Inferior parietal cortex (tissue), 1 donor: ENCODE data around the gene KCTD17.

Experiments used
- DNase-seq: peaks from one replicate; pipeline ENCODE4 v3.0.0-alpha.2; 2016; ENCODE audit errors: extremely low spot score

Gene KCTD17

DNA sequence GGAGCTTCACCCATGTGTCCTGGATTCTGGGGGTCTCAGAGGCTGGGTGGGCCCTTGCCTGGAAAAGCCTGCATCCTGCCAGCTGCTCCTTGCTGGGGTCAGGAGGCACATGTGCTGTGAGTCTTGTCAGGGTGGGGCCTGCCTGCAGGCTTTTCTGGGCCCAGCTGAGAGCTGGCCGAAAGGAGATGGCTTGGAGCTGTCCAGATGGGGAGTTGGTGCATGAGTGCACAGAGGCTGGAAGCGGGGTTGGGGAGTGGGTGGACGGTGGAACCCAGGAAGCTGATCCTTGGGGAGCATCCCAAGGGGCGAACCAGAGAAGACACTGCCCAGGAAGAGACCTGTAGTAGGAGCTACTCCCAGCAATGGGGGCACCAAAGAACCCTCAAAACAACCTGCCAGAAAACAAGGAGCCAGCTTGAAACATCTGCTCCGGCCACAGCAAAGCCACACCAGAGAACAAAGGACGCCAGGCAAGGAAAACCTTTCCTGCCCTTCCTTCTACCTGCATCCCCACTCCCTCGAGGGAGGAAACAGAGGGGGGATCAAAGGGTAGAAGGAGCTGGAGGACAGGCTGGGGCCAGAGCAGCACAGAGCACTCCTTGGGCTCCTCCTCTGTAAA lies 8.2 kb upstream of the KCTD17 start:
- DNase-seq: no peak

DNA sequence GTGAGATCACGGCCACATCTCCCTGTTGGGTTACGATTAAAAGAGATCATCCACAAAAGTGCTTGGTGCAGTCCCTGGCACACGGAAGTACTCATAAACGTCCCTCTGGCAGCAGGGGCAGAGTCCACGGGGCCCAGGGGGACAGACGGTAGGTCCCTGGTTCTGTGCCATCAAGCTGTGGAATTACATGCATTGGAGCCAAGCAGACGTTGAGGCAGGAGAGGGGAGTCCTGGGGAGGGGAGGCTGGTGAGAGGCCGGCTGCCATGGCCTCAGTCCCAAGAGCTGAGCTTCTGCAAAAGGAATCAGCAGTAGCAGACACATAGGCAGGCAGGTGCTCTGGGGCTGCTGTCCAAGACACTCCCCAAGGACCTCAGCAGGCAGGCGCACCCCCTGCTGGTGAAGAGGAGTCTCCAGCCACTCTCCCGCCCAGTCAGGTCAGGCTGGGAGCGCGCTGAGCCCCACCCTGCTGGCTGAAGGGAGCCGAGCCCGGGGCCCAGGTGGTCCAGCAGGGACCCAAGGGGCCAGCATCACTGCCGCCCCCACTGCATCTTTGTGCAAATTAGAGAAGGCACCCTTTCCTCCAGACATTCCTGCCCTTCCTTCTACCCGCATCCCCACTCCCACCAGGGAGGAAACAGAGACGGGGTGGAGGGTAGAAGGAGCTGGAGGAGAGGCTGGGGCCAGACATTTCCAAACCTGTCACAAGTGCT lies 7.6 kb upstream of the KCTD17 start:
- DNase-seq: no peak

DNA sequence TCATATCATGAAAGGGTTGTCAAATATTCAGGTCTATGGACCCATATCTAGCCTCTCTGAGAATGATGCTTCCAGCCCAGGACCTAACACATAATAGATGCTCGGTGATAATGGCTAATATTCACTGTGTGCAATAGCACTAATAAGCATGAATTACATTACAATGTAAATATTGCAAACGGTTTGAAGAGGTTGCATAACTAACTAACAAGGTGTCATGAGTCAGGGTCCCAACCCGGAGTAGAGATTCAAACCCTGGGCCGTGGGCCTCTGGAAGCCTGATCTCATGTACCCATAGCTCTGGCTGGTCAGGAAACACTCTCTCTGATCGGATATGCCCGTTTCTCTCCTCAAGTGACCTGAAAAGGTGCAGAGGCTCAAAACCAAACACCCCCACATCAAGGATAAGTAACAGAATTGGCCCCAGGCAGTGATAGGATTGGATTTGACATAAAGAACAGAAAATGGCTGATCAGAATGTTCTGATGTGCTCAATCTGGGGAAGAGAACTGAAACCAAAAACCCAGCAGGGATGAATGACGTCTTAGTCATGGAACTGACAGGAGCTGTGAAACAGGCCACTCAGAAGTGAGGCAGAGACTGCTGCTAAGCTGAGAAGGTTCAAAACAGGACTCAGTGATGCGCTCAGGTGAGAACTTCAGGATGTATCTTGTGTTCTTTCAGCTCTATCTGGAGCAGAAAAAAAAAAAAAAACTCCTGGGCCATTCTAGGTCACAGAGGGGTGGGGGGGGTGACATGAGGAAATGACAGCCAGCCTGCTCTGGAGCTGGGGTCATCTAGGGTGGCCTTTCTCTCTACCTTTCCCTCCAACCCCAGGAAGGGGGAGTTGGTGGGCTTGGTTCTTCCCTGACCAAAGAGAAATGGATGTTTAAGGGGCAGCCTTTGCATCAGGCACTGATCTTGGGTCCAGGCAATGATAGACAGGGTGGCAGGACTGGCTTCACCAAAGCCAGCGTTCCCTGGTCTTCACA lies 6.6 kb upstream of the KCTD17 start:
- DNase-seq: no peak

DNA sequence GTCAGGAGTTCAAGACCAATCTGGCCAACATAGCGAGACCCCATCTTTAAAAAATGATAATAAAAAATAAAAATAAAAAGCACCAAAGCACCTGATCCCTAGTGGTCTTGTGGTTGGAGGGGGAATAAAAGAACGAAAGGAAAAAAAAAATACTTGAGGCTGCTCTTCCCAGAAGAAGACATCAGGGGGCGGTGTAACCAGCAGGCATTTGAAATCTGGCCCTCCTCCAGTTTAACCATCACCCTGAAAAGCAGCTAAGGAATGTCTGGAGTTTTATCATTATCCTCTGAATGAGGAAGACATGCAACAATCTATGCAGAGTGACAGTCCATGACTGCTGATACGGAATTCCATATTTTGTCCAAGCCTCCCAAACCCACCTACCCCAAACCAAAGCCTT lies 5.6 kb upstream of the KCTD17 start:
- no peak for DNase-seq

DNA sequence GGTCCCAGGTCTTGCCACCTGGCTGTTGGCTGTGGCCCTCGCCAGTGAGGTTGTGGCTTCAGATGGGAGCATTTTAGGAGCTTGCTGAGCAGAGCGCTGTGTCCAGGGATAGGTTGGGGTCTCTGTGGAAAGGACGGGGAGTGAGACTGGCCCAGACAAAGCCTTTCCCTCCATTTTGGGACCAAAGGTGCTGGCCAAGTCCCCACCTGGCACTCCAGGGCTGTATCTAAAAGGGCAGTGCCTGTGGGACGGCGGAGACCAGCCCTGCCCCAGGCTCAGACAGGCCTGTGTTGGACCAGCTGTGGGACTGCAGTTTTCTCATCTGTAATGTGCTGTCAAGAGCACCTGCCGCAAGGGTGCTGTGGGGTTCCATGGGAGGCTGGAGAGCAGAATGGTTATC lies 5.0 kb upstream of the KCTD17 start:
- no peak for DNase-seq

DNA sequence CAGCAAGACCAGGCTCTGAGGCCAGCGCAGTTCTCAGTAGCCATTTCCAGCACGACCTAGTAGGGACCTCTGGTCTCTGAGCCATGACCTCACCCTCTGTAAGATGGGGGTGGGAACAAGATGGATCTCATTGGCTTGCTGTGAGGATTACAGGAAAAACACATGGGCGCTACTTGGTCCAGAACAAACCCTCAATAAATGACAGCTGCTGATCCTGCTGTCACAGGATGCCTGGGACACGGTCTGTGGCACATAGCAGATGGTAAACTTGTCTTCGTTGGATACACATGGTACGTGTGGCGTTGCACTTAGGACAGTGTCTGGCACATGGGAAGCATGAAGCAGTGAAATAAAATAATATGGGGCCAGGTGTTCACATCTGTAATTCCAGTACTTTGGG lies 4.5 kb upstream of the KCTD17 start:
- no peak for DNase-seq

DNA sequence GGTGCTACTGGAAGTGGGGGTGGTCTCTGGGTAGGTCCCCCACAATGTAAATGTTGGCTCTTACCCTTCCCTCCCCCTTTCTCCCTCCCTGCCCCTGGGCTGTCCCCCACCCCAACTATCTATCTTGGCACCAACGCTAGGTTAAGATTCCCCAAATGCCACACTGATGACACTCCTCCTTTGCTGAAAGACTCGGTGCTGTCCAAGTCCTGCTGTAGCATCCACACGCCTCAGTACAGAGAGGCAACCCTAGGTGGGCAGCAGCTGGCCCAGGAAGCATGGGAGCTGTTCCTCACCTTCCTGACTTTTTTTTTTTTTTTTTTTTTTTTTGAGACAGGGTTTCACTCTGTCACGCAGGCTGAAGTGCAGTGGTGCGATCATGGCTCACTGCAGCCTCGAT lies 3.4 kb upstream of the KCTD17 start:
- DNase-seq: no peak

DNA sequence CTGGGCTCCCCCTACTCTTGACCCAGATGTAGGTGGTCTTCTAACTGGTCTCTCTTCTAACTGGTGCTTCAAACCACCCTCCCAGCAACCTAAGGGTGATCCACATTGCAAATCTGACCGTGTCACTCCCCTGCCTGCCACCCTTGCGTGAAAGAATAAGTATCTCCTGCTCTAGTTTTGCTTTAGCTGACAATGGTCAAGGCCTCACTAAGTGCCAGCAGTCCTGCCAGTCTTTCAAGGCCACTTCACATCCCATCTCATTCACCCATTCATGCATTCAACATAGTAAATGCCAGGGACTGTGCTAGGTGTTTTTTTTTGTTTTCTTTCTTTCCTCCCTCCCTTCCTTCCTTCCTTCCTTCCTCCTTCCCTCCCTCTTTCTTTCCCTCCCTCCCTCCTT lies 2.3 kb upstream of the KCTD17 start:
- DNase-seq: no peak

DNA sequence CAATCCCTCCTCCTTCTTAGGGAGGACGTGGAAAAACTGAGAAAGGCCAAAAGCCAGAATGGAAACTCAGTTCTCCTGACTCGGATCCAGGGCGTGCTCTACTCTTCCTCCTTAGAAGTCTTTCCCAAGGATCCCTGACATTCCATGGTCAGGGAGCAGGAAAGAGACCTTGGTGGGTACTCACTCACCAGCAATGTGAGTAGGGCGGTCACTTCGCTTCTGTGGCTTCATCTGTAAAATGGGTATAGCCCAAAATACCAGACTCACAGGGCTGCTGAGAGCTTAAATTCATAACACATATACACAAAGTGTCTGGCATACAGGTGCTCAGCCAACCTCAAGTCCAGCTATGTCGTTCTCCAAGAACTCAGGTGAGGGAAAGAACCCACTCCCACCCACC lies 629 bp upstream of the KCTD17 start:
- no peak for DNase-seq

DNA sequence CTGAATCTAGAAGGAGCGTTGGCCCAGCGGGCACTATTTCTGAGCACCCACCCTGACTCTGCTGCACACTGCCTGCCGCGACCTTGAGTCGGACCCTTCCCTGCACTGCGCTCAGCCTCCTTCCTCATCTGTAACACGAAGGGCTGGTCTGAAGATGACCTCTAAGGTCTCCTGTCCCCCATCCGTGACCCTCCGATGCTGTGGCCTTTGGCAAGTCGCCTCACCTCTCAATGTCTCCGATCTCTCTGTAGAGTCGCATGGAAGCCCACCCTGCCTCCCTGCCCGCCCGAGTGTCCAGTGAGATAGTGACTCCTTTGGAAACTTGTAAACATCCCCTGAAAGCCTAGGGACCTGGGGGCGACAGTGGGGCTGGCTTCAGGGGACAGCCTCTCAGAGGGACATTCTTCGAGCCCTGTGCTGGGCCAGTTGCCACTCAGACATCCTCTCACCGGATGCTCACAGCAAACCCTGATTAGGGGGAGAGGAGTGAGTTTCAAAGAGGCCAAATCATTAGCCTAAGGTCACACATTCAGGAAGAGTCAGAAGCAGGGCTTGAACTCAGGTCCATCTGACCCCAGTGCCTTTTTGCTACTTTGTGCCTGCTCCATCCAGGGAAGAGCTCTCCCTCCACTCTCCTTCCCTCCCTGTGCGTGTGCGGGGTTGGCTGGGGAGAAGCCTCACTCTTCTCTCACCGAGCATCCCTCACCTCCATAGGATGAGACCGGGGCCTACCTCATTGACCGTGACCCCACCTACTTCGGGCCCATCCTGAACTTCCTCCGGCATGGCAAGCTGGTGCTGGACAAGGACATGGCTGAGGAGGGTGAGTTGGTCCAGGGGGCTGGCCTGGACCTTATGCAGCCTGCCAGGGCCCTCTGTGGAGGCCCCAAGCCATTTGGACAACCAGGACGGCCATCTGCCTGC lies 1.1 kb downstream of the KCTD17 start:
- DNase-seq: no peak

DNA sequence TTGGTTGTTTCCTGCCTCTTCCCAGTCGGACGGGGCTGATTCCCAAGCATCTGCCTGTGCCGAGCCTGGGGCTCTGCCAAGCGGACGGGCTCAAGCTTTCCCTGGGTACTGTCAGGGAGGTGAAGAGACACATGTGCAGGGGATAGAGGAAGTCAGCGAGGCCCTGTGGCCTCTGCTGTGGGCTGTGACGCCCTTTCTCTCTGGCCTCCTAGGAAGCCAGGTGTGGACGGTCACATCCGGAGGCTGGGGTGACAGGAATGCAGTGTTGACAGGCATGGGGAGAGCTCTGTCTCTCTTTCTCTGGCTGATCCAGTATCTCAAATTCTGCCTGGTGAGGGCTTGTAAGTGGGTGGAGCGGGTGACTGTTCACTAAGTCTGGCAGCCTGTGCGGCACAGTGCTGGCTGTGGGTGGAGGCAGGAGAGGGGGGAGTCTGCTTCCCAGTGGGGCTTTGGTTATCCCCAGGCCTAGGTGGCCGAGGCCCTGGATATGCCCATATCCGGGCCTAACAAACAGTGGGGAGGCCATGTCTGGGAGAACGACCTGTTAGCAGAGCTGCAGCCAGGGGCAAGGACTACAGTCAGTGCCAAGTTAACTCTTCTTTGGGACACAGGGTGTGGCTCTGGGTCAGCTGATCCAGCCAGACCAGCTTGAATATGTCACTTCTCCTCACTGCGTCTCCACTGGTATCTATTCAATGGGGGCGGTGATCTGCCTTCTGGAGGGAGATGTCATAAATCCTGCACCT lies 1.9 kb downstream of the KCTD17 start:
- DNase-seq: no peak

DNA sequence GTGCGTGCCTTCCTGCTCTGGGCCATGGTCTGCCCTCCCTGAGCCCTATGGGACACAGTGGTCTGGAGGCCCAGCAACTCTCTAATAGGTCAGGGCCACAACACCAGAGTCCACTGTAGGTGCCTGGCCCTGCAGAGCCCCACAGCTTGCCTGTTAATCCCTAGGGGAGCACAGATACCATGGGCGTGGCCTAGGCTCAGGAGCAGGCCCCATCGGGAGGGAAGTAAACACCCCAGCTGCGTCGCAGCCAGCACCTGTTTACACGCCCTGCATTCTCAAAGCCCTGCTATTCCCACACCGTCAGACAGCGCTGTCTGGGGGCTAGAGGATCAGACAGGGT lies 2.5 kb downstream of the KCTD17 start:
- no peak for DNase-seq

DNA sequence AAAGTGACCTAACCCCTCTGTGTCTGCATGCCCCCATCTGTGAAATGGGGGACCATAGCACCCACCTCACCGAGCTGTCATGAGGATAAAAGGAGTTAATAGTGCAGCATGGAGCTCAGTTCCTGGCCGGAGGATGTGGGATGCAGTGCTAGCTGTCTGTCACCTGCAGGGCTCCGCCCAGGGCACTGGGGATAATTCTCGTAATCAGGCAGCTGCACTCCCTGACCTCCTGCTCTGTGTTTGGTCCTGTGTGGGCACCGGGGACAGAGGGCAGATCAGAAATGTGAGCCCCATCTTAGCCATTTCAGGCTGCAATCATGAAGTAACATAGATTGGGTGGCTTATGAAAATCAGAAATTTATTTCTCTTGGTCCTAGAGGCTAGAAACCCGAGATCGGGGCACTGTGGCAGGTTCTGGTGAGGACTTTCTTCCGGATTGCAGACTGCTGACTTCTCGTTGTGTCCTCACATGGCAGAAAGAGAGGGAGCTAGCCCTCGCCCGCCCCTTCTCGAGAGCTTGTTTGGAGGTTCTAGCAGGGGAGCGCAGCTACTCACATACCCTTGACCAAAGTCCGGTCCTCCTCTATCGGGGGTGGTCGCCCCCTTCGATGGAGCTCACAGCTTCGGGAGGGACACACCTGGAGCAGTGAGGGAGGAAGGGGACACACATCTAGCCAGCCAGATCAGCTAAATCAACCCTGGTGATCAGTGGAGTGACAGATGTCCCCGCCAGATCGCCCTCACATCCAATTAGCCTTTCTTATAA lies 3.2 kb downstream of the KCTD17 start:
- DNase-seq: no peak

DNA sequence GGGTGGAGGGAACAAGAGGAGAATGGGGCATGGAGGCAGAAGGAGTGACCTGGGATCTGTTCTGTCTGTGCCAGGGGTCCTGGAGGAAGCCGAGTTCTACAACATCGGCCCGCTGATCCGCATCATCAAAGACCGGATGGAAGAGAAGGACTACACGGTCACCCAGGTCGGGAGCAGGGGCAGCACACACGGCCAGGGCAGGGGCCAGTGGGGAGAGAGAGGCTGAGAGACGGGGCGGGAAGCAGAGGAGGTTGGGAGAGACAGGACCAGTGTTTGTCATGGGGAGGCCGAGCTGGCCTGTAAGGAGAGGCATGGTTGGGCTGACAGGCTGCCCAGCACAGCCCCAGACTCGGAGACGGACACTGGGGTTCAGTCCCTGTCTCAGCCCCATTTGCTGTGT lies 4.7 kb downstream of the KCTD17 start:
- DNase-seq: no peak

DNA sequence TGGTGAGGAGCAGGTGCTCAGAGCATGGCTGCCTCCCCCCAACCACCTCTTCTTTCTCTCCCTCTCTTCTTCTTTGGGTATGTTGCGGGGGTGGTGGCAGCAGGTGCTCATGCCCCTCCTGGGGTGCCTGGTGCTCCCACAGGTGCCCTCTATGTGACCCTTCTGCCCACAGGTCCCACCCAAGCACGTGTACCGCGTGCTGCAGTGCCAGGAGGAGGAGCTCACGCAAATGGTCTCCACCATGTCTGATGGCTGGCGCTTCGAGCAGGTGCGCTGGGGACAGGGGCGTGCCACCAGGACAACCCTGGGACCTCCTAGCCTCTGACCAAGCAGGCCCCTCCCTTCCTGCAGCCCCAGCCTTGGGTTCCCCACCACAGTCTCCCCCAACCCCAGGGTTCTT lies 5.7 kb downstream of the KCTD17 start:
- DNase-seq: no peak

DNA sequence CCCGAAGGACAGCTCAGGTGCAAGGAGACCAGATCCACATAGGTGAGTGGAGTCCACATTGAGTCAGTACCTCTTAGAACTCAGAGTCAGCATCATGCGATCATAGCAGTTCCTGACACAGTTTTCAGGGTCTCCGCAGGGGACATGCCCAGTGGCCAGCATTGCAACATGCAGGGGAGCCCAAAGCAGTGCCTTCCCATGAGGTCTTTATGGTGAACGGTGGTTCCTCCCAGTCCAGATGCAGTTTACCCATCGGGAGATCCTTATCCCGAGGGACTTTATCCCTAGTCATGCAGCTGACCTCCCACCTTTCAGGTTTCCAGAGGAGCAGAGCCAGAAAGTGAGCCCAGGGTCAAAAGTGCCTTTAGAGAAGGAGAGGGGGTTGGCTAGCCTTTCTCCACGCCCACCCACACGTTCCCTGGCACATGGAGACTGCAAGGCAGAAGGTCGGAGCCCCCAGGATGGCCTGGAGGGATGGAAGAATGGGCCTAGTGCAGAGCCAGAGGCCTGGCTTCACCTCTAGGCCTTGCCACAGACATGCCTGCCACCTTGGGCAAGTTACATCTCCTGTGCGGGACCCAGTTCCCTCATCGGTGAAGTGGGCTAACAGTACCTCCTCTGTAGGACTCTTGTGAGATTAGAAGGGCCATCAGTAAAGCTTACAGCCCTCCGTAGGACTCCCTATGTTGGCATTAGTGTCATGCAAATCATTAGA lies 6.4 kb downstream of the KCTD17 start:
- no peak for DNase-seq

DNA sequence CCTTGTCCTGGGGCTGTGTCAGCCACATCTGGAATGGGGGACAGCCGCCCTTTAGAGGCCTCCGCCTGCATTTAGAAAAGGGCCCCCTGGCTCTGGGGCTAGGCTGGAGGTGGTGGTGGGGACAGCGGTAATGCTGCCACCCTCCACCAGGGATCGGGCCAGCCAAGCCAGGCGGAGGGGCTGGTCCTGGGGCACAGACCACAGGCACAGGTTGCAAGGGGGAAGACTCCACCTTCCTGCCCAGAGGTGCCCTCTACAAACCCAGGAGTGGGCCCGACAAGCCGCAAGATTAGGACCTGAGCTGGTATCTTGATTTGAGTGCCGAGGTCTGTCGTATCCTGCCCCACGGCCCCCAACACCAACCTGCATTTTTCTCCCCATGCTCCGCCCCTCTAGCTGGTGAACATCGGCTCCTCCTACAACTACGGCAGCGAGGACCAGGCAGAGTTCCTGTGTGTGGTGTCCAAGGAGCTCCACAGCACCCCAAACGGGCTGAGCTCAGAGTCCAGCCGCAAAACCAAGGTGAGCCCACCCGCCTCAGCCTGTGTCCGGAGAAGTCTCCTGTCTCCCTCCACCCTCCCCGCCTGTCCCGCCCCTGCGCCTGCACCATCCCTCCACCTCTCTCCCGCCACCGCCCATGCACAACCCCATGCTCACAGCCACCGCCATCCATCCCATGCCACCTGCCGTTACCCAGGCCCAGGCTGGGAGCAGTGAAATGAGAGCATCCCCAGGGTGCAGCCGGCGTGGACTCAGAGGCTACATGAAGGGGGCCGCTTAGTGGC lies 7.6 kb downstream of the KCTD17 start:
- DNase-seq: no peak

DNA sequence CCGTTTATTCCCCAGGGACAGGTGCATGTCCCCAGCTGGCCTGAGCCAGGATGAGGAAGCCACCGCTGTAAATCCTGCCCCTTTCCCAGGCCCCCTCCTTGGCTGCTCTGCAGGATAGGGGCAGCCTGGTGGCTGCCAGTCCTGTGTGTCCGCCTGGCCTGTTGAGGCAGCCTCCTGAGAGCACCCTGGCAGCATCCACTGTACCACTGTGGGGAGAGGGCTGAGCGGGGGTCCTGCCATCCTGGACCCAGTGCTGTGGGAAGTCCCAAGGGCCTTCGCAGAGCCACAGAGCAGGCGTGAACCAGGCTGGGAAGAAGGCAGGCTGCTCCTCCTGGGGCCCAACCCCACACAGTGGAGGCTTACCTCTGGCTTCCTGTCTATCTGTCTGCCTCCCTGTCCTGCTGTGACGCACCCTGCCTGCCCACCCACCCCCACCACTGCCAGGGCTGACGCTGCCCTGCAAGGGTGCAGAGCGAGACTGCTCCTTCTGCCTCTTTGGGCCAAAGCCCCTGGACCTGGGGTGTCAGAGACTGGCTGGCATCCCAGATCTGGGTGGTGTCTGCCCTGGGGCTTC lies 8.4 kb downstream of the KCTD17 start:
- DNase-seq: no peak
